NCI-H2171 (cell line): ENCODE data around the gene SSR4.

Experiments used
- DNase-seq: peaks from one replicate; lab custom pipeline; 2025; lab: John Stamatoyannopoulos, UW

Gene SSR4

DNA sequence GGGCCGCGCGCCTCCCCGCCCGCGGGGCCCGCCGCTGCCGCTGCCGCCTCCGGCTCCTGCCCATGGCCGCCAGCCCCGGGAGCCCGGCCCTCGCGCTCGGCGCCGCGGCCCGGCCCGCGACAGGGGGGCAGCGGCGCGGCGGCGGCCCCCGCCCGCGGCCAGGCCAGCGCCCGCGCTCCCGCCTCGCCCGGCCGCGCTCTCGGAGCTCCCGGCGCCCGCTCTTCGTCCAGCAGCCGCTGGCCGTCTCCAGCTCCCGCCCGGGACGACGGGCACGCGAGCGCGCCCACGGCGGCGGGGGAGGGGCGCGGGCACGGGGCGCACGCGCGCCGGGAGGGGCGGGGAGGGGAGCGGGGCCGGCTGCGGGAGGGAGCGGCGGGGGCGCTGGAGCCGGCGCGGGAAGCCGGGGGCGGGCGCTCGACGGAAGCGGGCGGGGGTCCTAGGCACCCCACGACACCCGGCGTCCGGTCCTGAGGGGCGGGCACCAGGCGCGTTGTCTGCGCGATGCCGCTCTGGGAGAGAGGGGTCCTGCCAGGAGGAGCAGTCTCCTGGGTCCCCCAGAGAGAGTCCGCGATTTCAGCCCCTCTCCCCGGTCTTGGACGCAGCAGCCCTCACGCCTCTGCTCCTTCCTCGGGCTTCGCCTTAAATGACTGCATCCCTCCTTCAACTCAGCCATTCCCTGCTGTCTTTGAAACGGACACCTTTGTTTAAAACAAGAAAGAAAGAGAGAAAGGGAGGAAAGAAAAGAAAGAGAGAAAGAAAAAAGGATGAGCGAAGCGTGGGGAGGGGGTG lies 36.4 kb downstream of the SSR4 start:
- DNase-seq = no peak

DNA sequence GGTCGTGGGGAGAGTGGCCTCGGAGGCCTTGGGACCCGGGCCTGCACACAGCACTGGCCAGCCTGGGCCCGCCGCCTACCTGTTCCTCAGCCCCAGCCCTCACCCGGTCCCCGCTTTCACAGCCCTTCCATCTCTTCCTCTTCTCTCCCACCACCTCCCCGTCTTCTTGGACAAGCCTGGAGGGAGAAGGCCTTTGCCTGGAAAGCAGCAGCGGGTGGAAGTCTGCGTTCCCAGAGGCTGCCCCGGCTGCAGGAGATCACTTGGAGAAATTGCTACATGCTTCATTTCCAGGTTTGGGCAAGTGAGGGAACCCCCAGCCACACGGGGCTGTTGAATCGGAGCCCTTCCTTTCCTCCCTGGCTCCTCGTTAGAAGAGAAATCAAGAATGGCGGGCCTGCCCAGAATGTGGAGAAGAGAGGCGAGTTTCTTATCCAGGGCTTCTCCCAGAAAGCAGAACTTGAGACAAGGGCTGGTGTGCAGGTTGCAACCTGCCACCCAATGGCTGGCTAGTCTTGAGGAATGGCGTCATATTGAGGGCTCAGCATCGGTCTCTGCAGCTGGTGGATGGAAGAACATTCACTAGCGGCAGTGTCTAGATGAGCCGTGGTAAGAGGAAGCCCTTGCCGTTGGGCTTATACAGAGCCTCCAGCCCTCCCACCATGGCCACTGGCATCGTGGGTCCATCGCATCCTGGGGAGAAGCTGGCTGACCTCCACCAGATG lies 37.1 kb downstream of the SSR4 start:
- no peak for DNase-seq

DNA sequence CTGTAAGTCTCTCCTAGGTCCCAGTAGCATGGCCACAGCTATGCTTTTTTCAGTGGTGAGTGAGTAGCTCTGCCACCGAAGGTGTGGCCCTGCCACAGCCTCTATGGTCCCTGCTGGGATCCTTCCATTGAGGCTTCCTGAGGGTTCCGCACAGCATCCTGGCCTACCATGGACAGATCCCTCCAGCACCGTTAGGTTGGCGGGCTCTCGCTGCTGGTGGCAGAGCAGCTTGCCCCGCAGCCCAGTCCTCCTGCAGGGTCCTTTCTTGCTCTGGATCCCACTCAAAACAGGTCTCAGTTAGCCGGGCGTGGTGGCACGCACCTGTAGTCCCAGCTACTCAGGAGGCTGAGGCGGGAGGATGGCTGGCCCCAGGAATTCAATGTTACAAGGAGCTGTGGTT lies 38.3 kb downstream of the SSR4 start:
- no peak for DNase-seq

DNA sequence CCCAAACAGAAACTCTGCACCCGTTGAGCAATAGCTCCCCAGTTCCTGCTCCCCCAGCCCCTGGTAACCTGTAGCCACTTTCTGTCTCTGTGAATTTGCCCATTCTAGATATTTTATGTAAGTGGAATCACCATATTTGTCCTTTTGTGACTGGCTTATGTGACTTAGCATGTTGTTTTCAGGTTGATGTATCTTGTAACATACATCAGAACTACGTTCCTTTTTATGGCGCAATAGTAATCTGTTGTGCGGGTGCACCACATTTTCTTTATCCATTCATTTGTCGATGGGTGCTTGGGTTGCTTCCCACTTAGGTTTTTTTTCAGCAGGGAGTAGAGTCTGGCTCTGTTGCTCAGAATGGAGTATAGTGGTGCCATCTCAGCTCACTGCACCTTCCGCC lies 42.5 kb downstream of the SSR4 start:
- DNase-seq = no peak

DNA sequence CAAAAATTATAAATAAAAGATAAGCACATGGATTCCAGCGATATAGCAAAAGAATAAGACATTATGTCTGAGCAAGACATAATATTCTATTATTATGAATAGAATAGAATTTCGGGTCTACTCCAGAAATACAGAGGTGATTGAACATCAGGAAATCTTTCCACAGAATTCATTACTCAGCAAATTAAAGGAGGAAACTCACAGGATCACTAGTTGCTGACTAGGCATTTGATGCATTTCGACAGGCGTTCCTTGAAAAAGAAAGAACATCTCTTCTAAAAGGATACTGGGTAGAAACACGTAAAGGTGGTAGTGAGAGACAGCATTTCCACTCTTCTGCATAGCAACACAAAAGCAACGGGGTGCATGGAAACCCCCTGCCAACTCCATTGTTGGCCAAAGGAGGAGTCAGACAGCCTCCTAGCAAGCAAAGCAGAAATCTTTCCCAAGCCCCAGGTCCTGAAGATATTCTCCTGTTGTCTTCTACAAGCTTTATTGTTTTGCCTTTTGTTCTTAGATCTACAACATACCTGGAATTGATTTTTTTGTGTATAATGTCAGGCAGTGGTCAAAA lies 50.1 kb downstream of the SSR4 start:
- DNase-seq = no peak

DNA sequence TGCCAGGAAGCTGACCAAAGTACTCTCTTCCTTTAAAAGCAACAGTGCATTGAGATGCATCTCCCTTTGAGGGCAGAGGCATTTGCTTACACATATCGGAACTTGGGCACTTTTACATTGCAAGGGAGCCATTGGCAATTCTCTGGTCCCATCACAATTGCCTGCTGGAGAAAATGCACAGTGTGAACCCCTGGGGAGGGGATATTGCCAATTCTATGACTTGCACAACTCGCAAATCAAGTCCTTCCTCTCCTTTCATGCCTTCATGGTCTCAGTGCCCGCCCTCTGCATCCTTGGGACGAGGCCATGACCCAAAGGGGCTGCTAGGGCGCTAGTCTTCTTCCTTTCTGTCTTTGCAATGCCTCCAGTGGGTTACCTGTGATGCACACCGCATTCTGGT lies 50.7 kb downstream of the SSR4 start:
- no peak for DNase-seq

DNA sequence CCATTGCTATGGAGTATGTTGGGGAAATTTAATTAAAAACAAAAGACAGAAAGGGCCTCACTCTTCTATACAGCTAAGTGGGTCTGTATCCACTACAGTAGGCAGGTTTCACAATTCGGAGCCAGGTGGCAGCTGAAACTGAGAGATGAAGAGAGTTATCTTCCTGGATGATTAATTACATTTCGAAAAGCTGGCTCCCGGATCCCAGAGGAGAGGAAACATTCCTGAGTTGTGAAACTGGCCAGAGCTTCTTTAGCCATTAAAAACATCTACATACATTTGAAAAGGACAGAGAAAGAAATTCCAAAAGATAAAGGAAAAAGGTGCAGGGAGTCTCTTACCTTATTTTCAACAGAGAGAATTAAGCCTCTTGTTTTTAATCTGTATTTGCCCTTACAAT lies 51.4 kb downstream of the SSR4 start:
- no peak for DNase-seq
